Measurements from ENCODE around the gene OLR1.

The OLR1 gene

GRCh38 chr12:10154145-10154496 is 17.8 kb downstream of the OLR1 start:
- peak in 12 of 56 donors; percentile 2 to 50 (median 33) for DNase-seq

DNA sequence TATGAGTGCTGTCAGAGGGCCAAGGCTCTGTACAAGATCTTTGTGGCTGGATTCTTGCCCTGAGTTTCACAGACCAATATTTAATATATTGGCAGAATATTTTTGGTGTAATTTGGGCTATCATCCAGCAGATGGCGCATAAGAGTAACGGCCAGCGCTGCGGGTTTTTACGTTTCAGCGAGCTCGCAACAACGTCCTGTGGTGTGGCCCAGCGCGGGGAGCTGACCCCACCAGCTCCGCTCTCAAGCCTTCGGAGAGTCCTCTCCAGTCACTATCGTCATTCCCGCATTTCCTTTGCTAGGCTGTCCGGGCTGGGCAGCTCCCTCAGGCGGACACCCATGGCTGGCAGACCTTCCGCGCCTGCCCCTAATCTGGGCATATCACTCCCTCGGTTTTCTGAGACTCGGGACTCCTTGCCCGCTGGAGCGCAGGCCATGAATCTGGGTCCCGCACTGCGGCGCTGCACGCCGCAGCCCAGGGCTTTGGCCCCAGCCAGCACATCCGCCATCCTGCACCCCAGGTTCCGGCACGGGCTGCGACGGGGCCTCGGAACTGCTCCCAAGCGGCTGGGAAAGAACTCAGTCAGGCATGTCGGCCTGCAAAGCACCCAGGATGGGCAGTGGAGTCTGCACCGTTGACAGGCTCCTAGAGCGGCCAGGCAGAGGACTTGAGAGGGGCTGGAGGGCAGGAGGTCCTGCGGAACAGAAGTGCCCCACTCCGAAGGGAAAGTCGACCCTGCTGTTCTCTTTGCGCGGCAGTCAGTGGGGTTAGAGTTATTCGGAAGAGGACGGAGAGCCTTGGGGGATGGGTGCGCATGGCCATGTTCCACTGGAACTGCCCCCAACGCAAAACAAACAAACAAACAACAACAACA is 18.4 kb downstream of the OLR1 start:
- DNase-seq = peak in 53 of 56 donors; percentile 13 to 89 (median 70)

DNA sequence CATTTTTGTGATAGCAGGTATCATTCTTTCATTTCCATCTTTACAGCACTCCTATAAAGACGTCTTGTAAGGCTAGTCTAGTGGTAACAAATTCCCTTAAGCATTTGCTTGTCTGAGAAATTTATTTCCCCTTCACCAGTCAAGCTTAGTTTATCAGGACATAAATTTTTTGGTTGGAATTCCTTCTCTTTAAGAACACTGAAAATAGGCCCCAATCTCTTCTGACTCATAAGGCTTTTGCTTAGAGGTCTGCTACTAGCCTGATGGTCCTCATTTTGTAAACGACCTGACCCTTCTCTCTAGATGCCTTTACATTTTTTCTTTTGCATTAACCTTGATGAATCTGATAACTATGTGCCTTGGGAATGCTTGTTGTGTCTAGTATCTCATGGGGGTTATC is 20.3 kb downstream of the OLR1 start:
- no peak for DNase-seq

DNA sequence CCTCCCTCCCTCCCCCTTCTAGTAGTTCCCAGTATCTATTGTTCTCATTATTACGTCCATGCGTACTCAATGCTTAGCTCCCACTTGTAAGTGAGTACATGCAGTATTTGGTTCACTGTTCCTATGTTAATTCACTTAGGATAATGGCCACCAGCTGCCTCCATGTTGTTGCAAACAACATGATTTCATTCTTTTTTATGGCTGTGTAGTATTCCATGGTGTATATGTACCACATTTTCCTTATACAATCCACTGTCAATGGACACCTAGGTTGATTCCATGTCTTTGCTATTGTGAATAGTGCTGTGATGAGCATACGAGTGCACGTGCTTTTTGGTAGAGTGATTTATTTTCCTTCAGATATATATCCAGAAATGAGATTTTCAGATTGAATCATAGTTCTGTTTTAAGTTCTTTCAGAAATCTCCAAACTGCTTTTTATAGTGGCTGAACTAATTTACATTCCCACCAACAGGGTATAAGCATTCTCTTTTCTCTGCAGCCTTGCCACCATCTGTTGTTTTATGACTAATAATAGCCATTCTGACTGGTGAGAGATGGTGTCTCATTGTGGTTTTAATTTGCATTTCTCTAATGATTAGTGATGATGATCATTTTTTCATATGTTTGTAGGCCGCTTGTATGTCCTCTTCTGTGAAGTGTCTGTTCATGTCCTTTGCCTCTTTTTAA is 24.1 kb downstream of the OLR1 start:
- no peak for DNase-seq

GRCh38 chr12:10142976-10143589 is 28.8 kb downstream of the OLR1 start:
- DNase-seq = no peak

DNA sequence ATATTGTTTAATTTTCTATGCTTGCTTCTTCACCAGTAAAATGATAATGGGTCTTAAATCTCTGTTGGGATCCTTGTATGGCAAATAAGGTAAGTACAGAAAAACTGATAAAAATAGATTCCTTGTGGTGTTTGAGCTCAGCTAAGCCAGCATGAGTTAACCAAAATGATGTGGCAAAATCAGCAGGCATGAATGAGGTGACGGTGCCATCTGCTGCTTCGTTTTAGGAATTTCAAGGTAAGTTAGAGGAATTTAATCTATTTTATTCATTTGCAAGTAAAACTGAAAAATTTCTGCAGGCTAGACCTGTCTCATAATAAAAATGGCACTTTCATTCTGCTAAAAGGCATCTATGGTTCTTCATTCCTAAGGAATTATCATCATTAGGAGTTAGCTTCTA is 31.9 kb downstream of the OLR1 start:
- peak in 28 of 56 donors; percentile 1 to 67 (median 20) for DNase-seq

GRCh38 chr12:10136637-10137205 is 35.2 kb downstream of the OLR1 start:
- no peak for DNase-seq

GRCh38 chr12:10135126-10135525 is 36.8 kb downstream of the OLR1 start:
- no peak for DNase-seq

DNA sequence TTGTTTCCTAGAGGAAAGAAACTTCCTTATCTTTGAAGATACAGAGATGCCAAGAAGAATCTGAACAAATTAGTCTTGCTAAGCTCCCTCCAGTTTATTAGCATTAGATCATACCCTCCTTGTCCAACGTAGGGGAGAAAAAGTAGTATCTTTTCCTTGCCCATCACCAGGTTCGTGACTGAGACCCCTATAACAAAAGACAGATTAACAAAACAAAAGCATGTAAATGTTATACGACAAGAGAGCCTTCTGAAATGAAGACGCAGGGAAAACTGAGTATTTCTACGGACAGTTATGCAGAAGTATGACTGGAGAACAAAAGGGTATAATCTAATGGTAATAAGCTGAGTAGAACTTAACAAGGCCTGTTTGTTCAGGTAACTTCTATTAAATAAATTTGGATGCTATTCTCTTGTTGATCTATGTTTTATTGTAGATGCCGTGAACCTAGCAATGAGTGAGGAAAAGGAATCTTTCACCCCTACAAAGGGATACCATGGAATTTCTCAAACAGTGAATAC is 39.0 kb downstream of the OLR1 start:
- no peak for DNase-seq

GRCh38 chr12:10131111-10131690 is 40.7 kb downstream of the OLR1 start:
- DNase-seq = no peak

- no peak for DNase-seq
These were observed 41.9 kb downstream of the OLR1 start, which contains the start of gene CLEC7A for GRCh38 chr12:10130042-10130441. TSS of gene CLEC7A (minus strand) at chr12:10130199. CDS start at chr12:10130082, 117 bp downstream.

- no peak for DNase-seq
These were observed 43.2 kb downstream of the OLR1 start for GRCh38 chr12:10128687-10129086.

GRCh38 chr12:10126413-10126812 is 45.5 kb downstream of the OLR1 start:
- no peak for DNase-seq

- no peak for DNase-seq
These were observed 49.2 kb downstream of the OLR1 start for GRCh38 chr12:10122689-10123088.

- no peak for DNase-seq
These were observed 50.7 kb downstream of the OLR1 start for GRCh38 chr12:10121278-10121677.

- no peak for DNase-seq
These were observed 52.9 kb downstream of the OLR1 start for GRCh38 chr12:10119066-10119465.

DNA sequence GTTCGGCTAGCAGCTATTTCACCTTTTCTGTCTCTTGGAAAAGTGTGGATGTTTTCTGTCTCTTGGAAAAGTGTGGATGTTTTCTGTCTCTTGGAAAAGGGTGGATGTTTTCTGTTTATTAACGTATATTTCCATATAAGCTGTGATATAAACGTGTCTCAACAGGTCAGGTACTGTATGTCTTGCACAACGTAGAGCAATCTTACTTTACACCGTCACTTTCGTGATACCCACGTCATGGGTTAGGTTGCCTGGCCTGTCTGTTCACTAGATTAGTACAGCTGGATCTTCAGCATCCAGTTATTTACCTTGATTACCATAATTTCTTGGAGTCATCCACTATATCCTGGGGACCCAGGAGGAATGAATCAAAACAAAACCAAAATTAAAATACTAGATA is 56.0 kb downstream of the OLR1 start:
- DNase-seq = no peak

- no peak for DNase-seq
These were observed 56.6 kb downstream of the OLR1 start for GRCh38 chr12:10115311-10115710.

DNA sequence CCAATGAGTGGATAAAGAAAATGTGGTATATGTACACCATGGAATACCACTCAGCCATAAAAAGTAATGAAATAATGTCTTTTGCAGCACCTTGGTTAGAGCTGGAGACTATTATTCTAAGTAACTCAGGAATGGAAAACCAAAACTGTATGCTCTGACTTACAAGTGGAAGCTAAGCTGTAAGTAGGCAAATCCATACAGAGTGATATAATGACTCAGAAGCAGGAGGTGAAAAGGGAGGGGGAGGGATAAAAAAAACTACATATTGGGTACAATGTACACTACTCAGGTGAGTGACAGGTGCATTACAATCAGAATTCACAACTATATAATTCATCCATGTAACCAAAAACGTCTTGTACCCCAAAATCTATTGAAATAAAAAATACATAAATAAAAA is 58.0 kb downstream of the OLR1 start:
- no peak for DNase-seq

DNA sequence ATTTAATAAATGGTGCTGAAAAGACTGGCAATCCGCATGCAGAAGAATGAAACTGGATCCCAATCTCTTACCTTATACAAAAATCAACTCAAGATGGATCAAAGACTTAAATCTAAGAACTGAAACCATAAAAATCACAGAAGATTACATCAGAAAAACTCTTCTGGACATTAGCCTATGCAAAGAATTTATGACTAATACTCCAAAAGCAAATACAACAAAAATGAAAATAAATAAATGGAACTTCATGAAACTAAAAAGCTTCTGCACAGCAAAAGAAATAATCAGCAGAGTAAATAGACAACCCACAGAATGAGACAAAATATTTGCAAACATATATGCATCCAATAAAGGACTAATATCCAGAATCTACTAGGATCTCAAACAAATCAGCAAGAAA is 58.9 kb downstream of the OLR1 start:
- no peak for DNase-seq

GRCh38 chr12:10111451-10111850 is 60.5 kb downstream of the OLR1 start:
- DNase-seq = no peak

Measured in nucleus accumbens (tissue), 56 donors.